Regular cardiac myocyte (primary cell): ENCODE measurements around the gene LRRC17. TPM values are rescaled to one million over a fixed set of nuclear protein-coding genes. Genes with fewer than 3 reads are reported as not detected.

Experiments
- total RNA-seq: library from RNA; depleted of rRNA; stranded (reverse); fragments of >200 nt; gene quantifications from 2 replicates; pipeline ENCODE4 v1.2.3, GENCODE V29; 2014

LRRC17 gene
- 70.0 and 147 TPM in 2 replicates for total RNA-seq

GRCh38 chr7:102912742-102913141, at the start of gene LRRC17:
Gene LRRC17 (plus strand): TSS chr7:102913000. CDS start chr7:102933914, 20,914 bp downstream.

Other genes starting within 250 kb of the LRRC17 start
- gene POLR2J2, start 241.3 kb upstream of the LRRC17 start, total RNA-seq, result 0.85 and 1.7 TPM in 2 replicates
- 6.7 and 8.7 TPM in 2 replicates for gene FAM185A, start 164.0 kb upstream of the LRRC17 start, total RNA-seq
- gene FBXL13, start 161.8 kb downstream of the LRRC17 start, total RNA-seq, result 0.96 and 3.7 TPM in 2 replicates
- gene ARMC10, start 162.1 kb downstream of the LRRC17 start, total RNA-seq, result 44.7 and 65.7 TPM in 2 replicates
- gene NAPEPLD, start 236.1 kb downstream of the LRRC17 start, total RNA-seq, result 11.9 and 12.7 TPM in 2 replicates